MM.1S (cell line): Measurements from ENCODE around the gene LILRA2.

Source experiments
- DNase-seq: peaks from one replicate; pipeline ENCODE4 v3.0.0-alpha.2; 2015
- H2AFZ ChIP-seq: fragments of 300-600 bp; sonication (generic); 2 replicates; pipeline ENCODE4 v1.6.0; 2016; ENCODE audit warnings: antibody characterized with exemption, low read length
- H3F3A ChIP-seq: fragments of 300-600 bp; sonication (generic); 2 replicates; pipeline ENCODE4 v1.6.1; 2016; ENCODE audit warnings: mild to moderate bottlenecking, antibody characterized with exemption, low read length, moderate library complexity, mixed read lengths; ENCODE audit not compliant: insufficient read depth
- H3K27ac ChIP-seq: fragments of 300-600 bp; sonication (generic); 2 replicates; pipeline ENCODE4 v1.5.1; 2016; ENCODE audit warnings: mild to moderate bottlenecking, low read length
- H3K27me3 ChIP-seq: fragments of 300-600 bp; sonication (generic); replicated peaks from 2 replicates; pipeline ENCODE4 v1.6.0; 2016; ENCODE audit warnings: low read length; ENCODE audit not compliant: insufficient read depth
- H3K36me3 ChIP-seq: fragments of 300-600 bp; sonication (generic); replicated peaks from 2 replicates; pipeline ENCODE4 v1.6.1; 2016; ENCODE audit warnings: mild to moderate bottlenecking, low read length, mixed read lengths; ENCODE audit not compliant: insufficient read depth
- H3K4me1 ChIP-seq: fragments of 300-600 bp; sonication (generic); 2 replicates; pipeline ENCODE4 v1.6.1; 2016; ENCODE audit warnings: low read length, mixed read lengths
- H3K4me2 ChIP-seq: fragments of 300-600 bp; sonication (generic); 2 replicates; pipeline ENCODE4 v1.6.0; 2016; ENCODE audit warnings: low read depth, low read length
- H3K4me3 ChIP-seq: fragments of 300-600 bp; sonication (generic); 2 replicates; pipeline ENCODE4 v1.5.1; 2016; ENCODE audit warnings: low read length, mixed read lengths
- H3K79me2 ChIP-seq: fragments of 300-600 bp; sonication (generic); 2 replicates; pipeline ENCODE4 v1.6.1; 2016; ENCODE audit warnings: mixed run types, low read length, mixed read lengths
- H3K9ac ChIP-seq: fragments of 300-600 bp; sonication (generic); 2 replicates; pipeline ENCODE4 v1.6.1; 2016; ENCODE audit warnings: low read length, mixed read lengths
- H3K9me2 ChIP-seq: fragments of 300-600 bp; sonication (generic); replicated peaks from 2 replicates; pipeline ENCODE4 v1.6.1; 2016; ENCODE audit warnings: mild to moderate bottlenecking, low read length, mixed read lengths; ENCODE audit not compliant: insufficient read depth
- H3K9me3 ChIP-seq: fragments of 300-600 bp; sonication (generic); replicated peaks from 2 replicates; pipeline ENCODE4 v1.6.1; 2016; ENCODE audit warnings: mild to moderate bottlenecking, low read length, mixed read lengths; ENCODE audit not compliant: insufficient read depth
- H4K20me1 ChIP-seq: fragments of 300-600 bp; sonication (generic); 2 replicates; pipeline ENCODE4 v1.6.1; 2016; ENCODE audit warnings: mild to moderate bottlenecking, low read length, moderate library complexity, mixed read lengths; ENCODE audit not compliant: insufficient read depth
- EZH2 ChIP-seq: fragments of 300-600 bp; sonication (generic); optimal IDR thresholded peaks from 2 replicates; pipeline ENCODE3; 2017; ENCODE audit warnings: low read depth, mild to moderate bottlenecking, antibody characterized with exemption, low read length, mixed read lengths
- EZH2phosphoT487 ChIP-seq: fragments of 300-600 bp; sonication (generic); IDR thresholded peaks from 2 replicates; pipeline ENCODE4 v1.6.1; 2018; ENCODE audit warnings: antibody characterized with exemption, low read length
- TF ChIP-seq, protein P1 (sequence below): fragments of 300-600 bp; sonication (generic); IDR thresholded peaks from 2 replicates; pipeline ENCODE4 v1.5.1; 2016; ENCODE audit warnings: antibody characterized with exemption, low read length, mixed read lengths

Gene LILRA2

DNA sequence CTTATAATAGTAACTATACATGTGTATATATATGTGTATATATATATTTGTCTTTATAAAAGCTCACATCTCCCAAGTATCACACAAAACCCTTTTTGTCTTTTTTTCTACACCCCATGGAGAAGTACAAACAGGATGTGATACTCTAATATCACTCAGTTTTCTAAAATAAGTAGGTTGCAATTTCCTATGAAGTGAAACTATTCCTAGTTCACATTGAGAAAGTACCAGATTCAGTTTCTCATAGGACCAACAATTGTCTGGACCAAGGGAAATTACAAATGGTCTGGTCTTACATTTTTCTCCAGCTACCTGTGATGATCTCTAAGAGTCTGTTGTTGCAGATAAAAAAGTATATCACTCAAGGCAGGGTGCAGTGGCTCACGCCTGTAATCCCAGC lies 38.8 kb downstream of the LILRA2 start:
- H3K9me2 ChIP-seq: no peaks in the 10 kb centered on the region
- H3K27ac ChIP-seq: no peak overlapping the region
- DNase-seq: no peak
- H3K9me3 ChIP-seq: no peaks in the 10 kb centered on the region
- no peaks in the 10 kb centered on the region for H3F3A ChIP-seq
- no peaks in the 10 kb centered on the region for H3K79me2 ChIP-seq
- H3K27me3 ChIP-seq: peaks cover 81% of the 10 kb centered on the region
- TF ChIP-seq EZH2: no peak
- no peaks in the 10 kb centered on the region for H3K36me3 ChIP-seq
- H3K4me1 ChIP-seq: no peaks in the 10 kb centered on the region
- no peak overlapping the region for H2AFZ ChIP-seq
- H4K20me1 ChIP-seq: no peaks in the 10 kb centered on the region
- no peak overlapping the region for H3K9ac ChIP-seq
- H3K4me2 ChIP-seq: no peak overlapping the region
- H3K4me3 ChIP-seq: no peak overlapping the region

DNA sequence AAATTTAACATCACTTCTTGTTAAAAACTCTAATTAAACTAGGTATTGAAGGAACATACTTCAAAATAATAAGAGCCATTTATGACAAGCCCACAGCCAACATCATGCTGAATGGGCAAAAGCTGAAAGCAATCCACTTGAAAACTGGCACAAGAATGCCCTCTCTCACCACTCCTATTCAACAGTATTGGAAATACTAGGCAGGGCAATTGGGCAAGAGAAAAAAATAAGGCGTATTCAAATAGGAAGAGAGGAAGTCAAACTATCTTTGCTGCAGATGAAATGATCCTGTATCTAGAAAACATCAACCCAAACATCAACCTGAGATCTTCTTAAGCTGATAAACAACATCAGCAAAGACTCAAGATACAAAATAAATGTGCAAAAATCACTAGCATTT lies 41.1 kb downstream of the LILRA2 start:
- Histone ChIP-seq H3K4me2 (no peak overlapping the region), H3K79me2 (no peaks in the 10 kb centered on the region), H2AFZ (no peak overlapping the region), H3K27me3 (peaks cover 78% of the 10 kb centered on the region), H4K20me1 (no peaks in the 10 kb centered on the region), H3K9ac (no peak overlapping the region), H3K36me3 (no peaks in the 10 kb centered on the region), H3K4me3 (no peak overlapping the region), H3K9me3 (no peaks in the 10 kb centered on the region), H3K9me2 (no peaks in the 10 kb centered on the region), H3K4me1 (no peaks in the 10 kb centered on the region), H3K27ac (no peak overlapping the region), H3F3A (no peaks in the 10 kb centered on the region)
- DNase-seq: no peak
- no peak for TF ChIP-seq EZH2
- TF ChIP-seq, protein P1, sequence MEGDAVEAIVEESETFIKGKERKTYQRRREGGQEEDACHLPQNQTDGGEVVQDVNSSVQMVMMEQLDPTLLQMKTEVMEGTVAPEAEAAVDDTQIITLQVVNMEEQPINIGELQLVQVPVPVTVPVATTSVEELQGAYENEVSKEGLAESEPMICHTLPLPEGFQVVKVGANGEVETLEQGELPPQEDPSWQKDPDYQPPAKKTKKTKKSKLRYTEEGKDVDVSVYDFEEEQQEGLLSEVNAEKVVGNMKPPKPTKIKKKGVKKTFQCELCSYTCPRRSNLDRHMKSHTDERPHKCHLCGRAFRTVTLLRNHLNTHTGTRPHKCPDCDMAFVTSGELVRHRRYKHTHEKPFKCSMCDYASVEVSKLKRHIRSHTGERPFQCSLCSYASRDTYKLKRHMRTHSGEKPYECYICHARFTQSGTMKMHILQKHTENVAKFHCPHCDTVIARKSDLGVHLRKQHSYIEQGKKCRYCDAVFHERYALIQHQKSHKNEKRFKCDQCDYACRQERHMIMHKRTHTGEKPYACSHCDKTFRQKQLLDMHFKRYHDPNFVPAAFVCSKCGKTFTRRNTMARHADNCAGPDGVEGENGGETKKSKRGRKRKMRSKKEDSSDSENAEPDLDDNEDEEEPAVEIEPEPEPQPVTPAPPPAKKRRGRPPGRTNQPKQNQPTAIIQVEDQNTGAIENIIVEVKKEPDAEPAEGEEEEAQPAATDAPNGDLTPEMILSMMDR: no peak
- TF ChIP-seq EZH2phosphoT487: no peak

GRCh38 chr19:54616057-54616456 lies 42.5 kb downstream of the LILRA2 start:
- Histone ChIP-seq H3K4me2 (no peak overlapping the region), H3F3A (no peaks in the 10 kb centered on the region), H3K9me3 (no peaks in the 10 kb centered on the region), H2AFZ (no peak overlapping the region), H3K27ac (no peak overlapping the region), H3K9me2 (no peaks in the 10 kb centered on the region), H4K20me1 (no peaks in the 10 kb centered on the region), H3K4me3 (no peak overlapping the region), H3K36me3 (no peaks in the 10 kb centered on the region), H3K9ac (no peak overlapping the region), H3K79me2 (no peaks in the 10 kb centered on the region), H3K4me1 (no peaks in the 10 kb centered on the region), H3K27me3 (peaks cover 82% of the 10 kb centered on the region)
- no peak for DNase-seq
- TF ChIP-seq EZH2phosphoT487 (no peak), EZH2 (no peak)
- TF ChIP-seq, protein P1: no peak

DNA sequence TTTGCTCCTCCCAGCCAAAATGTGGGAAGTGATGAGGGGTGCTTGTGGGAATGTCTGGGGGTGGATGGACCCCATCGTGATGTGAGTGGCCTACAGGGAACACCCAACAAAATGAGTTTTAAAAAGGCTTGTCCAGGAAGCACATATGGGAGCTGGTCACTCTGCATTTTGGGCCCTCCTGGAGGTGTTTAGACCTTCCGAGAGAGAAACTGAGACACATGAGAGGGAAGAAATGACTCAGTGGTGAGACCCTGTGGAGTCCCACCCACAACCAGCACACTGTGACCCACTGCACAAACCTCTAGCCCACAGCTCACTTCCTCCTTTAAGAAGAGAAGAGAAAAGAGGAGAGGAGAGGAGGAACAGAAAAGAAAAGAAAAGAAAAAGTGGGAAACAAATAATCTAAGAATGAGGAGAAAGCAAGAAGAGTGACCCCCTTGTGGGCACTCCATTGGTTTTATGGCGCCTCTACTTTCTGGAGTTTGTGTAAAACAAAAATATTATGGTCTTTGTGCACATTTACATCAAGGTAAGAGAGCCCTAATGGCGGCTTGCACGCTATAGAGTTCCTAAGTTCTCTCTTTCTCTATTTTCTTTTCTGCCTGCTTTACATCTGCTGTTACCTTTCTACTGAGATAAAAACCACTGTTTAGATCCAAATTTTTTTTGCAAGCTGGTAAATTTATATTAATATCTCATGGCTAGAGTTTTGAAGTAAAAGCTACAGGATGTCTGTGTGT lies 43.4 kb downstream of the LILRA2 start:
- H3K4me3 ChIP-seq: no peak overlapping the region
- no peak overlapping the region for H2AFZ ChIP-seq
- H3K9me3 ChIP-seq: no peaks in the 10 kb centered on the region
- H4K20me1 ChIP-seq: no peaks in the 10 kb centered on the region
- H3K79me2 ChIP-seq: no peaks in the 10 kb centered on the region
- no peak overlapping the region for H3K9ac ChIP-seq
- no peaks in the 10 kb centered on the region for H3K9me2 ChIP-seq
- H3K36me3 ChIP-seq: no peaks in the 10 kb centered on the region
- no peak for DNase-seq
- H3K4me1 ChIP-seq: no peaks in the 10 kb centered on the region
- TF ChIP-seq, protein P1: no peak
- no peak for TF ChIP-seq EZH2
- TF ChIP-seq EZH2phosphoT487: no peak
- no peak overlapping the region for H3K27ac ChIP-seq
- no peaks in the 10 kb centered on the region for H3F3A ChIP-seq
- H3K27me3 ChIP-seq: peaks cover 82% of the 10 kb centered on the region
- H3K4me2 ChIP-seq: no peak overlapping the region
